IMR-90 (cell line): ENCODE measurements around the gene E2F8. TPM values are rescaled to one million over a fixed set of nuclear protein-coding genes. Genes with fewer than 3 reads are reported as not detected.
A peak's percentile ranks its signal among the peaks of the same experiment; 100 is the strongest.

Source experiments
- ATAC-seq: fragments of 200-7000 bp; cut with Tn5 transposase; 2 replicates; pipeline ENCODE4 v1.9.1; 2020; ENCODE audit warnings: low read depth, mild to moderate bottlenecking, moderate library complexity
- BruUV-seq: library from RNA; stranded (reverse); fragments of 400-500 nt; replicated peaks from 2 replicates; lab custom pipeline; 2021; lab: Mats Ljungman, UMichigan
- CTCF ChIA-PET: fragments of 300-600 bp; formaldehyde crosslinking; extraction: SDS; loops from one replicate; lab custom pipeline; 2021; ENCODE audit warnings: antibody characterized with exemption; lab: Yijun Ruan, JAX
- POLR2A ChIA-PET: fragments of 300-600 bp; sonication (Branson Sonifier 250); formaldehyde crosslinking; loops from one replicate; lab custom pipeline; 2022; ENCODE audit warnings: antibody characterized with exemption; ENCODE audit not compliant: unreplicated experiment; lab: Charles Lee
- DNase-seq: peaks from one replicate; pipeline ENCODE4 v3.0.0; 2013
- H2AFZ ChIP-seq: replicated peaks from 2 replicates; pipeline ENCODE3; 2013; ENCODE audit warnings: low read length, mild to moderate bottlenecking; ENCODE audit not compliant: poor library complexity
- H2AK5ac ChIP-seq: 2 replicates; pipeline ENCODE4 v1.6.1; 2013; ENCODE audit warnings: low read depth, low read length, inconsistent platforms
- H2AK9ac ChIP-seq: replicated peaks from 2 replicates; pipeline ENCODE3; 2013; ENCODE audit warnings: mild to moderate bottlenecking, low read depth, low read length, moderate library complexity; ENCODE audit not compliant: poor library complexity
- H2BK120ac ChIP-seq: 2 replicates; pipeline ENCODE4 v1.6.1; 2013; ENCODE audit warnings: low read depth, low read length, inconsistent platforms
- H2BK15ac ChIP-seq: 3 replicates; pipeline ENCODE4 v1.6.1; 2013; ENCODE audit warnings: low read depth, low read length, inconsistent platforms
- H2BK20ac ChIP-seq: 2 replicates; pipeline ENCODE4 v1.6.1; 2013; ENCODE audit warnings: low read depth, mild to moderate bottlenecking, inconsistent platforms, low read length, moderate library complexity
- H2BK5ac ChIP-seq: 2 replicates; pipeline ENCODE4 v1.6.1; 2013; ENCODE audit warnings: mild to moderate bottlenecking, low read depth, low read length, inconsistent platforms; ENCODE audit not compliant: poor library complexity, severe bottlenecking
- H3K14ac ChIP-seq: replicated peaks from 2 replicates; pipeline ENCODE4 v1.6.1; 2013; ENCODE audit warnings: low read depth, low read length, inconsistent platforms
- H3K18ac ChIP-seq: 2 replicates; pipeline ENCODE4 v1.6.1; 2013; ENCODE audit warnings: low read depth, low read length, control low read depth
- H3K23ac ChIP-seq: 2 replicates; pipeline ENCODE4 v1.6.1; 2013; ENCODE audit warnings: low read depth, low read length, inconsistent platforms
- H3K27ac ChIP-seq: 2 replicates; pipeline ENCODE4 v1.5.1; 2013; ENCODE audit warnings: mild to moderate bottlenecking, control low read depth, low read length; ENCODE audit not compliant: insufficient read depth
- H3K27me3 ChIP-seq: 2 replicates; pipeline ENCODE4 v1.6.1; 2013; ENCODE audit warnings: low read length; ENCODE audit not compliant: control insufficient read depth, insufficient read depth
- H3K36me3 ChIP-seq: 2 replicates; pipeline ENCODE4 v1.6.1; 2013; ENCODE audit warnings: low read length, mixed read lengths; ENCODE audit not compliant: control insufficient read depth, insufficient read depth
- H3K4ac ChIP-seq: 2 replicates; pipeline ENCODE4 v1.6.1; 2013; ENCODE audit warnings: low read depth, low read length, inconsistent platforms
- H3K4me1 ChIP-seq: 2 replicates; pipeline ENCODE4 v1.6.1; 2013; ENCODE audit warnings: low read length, mixed read lengths; ENCODE audit not compliant: control insufficient read depth, insufficient read depth
- H3K4me2 ChIP-seq: 2 replicates; pipeline ENCODE4 v1.6.1; 2013; ENCODE audit warnings: low read depth, mild to moderate bottlenecking, control low read depth, low read length, moderate library complexity
- H3K4me3 ChIP-seq: 2 replicates; pipeline ENCODE4 v1.5.1; 2013; ENCODE audit warnings: low read depth, mild to moderate bottlenecking, control low read depth, low read length, moderate library complexity; ENCODE audit not compliant: insufficient read depth
- H3K56ac ChIP-seq: 2 replicates; pipeline ENCODE4 v1.6.1; 2013; ENCODE audit warnings: low read length, inconsistent platforms; ENCODE audit not compliant: insufficient read depth; ENCODE audit errors: extremely low read depth
- H3K79me1 ChIP-seq, 2 experiments: 2 replicates each; pipeline ENCODE4 v1.6.1; 2013; ENCODE audit warnings: low read length in 2 of 2, inconsistent platforms in 1 of 2, low read depth in 1 of 2
- H3K9ac ChIP-seq: 2 replicates; pipeline ENCODE4 v1.6.1; 2013; ENCODE audit warnings: low read depth, low read length, control low read depth
- H3K9me1 ChIP-seq: 2 replicates; pipeline ENCODE4 v1.6.1; 2013; ENCODE audit warnings: low read length, inconsistent platforms; ENCODE audit not compliant: insufficient read depth
- H3K9me3 ChIP-seq: 2 replicates; pipeline ENCODE4 v1.6.1; 2013; ENCODE audit warnings: low read length; ENCODE audit not compliant: control insufficient read depth, insufficient read depth
- H4K20me1 ChIP-seq: 2 replicates; pipeline ENCODE4 v1.6.1; 2013; ENCODE audit warnings: low read length, inconsistent platforms; ENCODE audit not compliant: insufficient read depth
- H4K5ac ChIP-seq: 2 replicates; pipeline ENCODE4 v1.6.1; 2013; ENCODE audit warnings: mild to moderate bottlenecking, low read depth, low read length, control low read depth
- H4K8ac ChIP-seq, 2 experiments: 2 replicates each; pipeline ENCODE4 v1.6.1; 2013; ENCODE audit warnings: low read depth in 2 of 2, low read length in 2 of 2, control low read depth in 1 of 2, inconsistent platforms in 1 of 2
- H4K91ac ChIP-seq: 2 replicates; pipeline ENCODE4 v1.6.1; 2013; ENCODE audit warnings: low read depth, low read length, inconsistent platforms; ENCODE audit not compliant: insufficient read depth
- FOS ChIP-seq: fragments of 150-350 bp; IDR thresholded peaks from 2 replicates; pipeline ENCODE4 v1.6.1; 2016; ENCODE audit warnings: low read depth, low read length
- MAFK ChIP-seq: IDR thresholded peaks from 2 replicates; pipeline ENCODE4 v1.6.1; 2012; ENCODE audit warnings: low read depth, low read length, improper control_type of control experiment
- NFE2L2 ChIP-seq: fragments of 150-350 bp; IDR thresholded peaks from 2 replicates; pipeline ENCODE4 v1.6.1; 2016; ENCODE audit warnings: low read depth, mild to moderate bottlenecking, low read length
- RAD21 ChIP-seq: IDR thresholded peaks from 2 replicates; pipeline ENCODE4 v1.6.1; 2012; ENCODE audit warnings: low read length, improper control_type of control experiment
- RCOR1 ChIP-seq: IDR thresholded peaks from 2 replicates; pipeline ENCODE4 v1.6.1; 2012; ENCODE audit warnings: mild to moderate bottlenecking, low read length, improper control_type of control experiment; ENCODE audit not compliant: insufficient replicate concordance
- SMC3 ChIP-seq: fragments of 150-350 bp; IDR thresholded peaks from 2 replicates; pipeline ENCODE4 v1.6.1; 2016; ENCODE audit warnings: low read depth, mild to moderate bottlenecking, antibody characterized with exemption, low read length, moderate library complexity
- WGBS, 2 experiments: methylation state at CpG; one replicate each; pipeline versions ENCODE4 v1.1.5 to v1.1.7; 2013; ENCODE audit warnings: missing lambda C conversion rate in 2 of 2; ENCODE audit not compliant: insufficient read length in 1 of 2; ENCODE audit errors: extremely low coverage in 2 of 2; 5-methylcytosine and 5-hydroxymethylcytosine counted together
- dilution Hi-C: fragments of 300-500 bp; cut with HindIII; formaldehyde crosslinking; loops from one replicate; pipeline ENCODE4 v1.14.3; 2018; ENCODE audit warnings: low sequenced_read_pairs; ENCODE audit not compliant: unreplicated experiment
- in situ Hi-C: fragments of 300-500 bp; cut with MboI; formaldehyde crosslinking; loops from 3 replicates; pipeline ENCODE4 v1.14.3; 2019; ENCODE audit warnings: low sequenced_read_pairs, inconsistent platforms, mixed read lengths
- intact Hi-C: fragments of 100-400 bp; cut with micrococcal nuclease; formaldehyde crosslinking; loops from 2 replicates; pipeline ENCODE4 v1.10.0; 2022
- polyA plus RNA-seq, 3 experiments: library from polyadenylated mRNA; depleted of rRNA; stranded (reverse); fragments of >200 nt; gene quantifications; 2 replicates each; pipeline ENCODE4 v1.2.3, GENCODE V29; 2012; ENCODE audit warnings: low replicate concordance in 1 of 3
- total RNA-seq: library from RNA; depleted of rRNA; stranded (reverse); fragments of >200 nt; gene quantifications from 2 replicates; pipeline ENCODE4 v1.2.3, GENCODE V29; 2012
- TF ChIP-seq, protein P1 (sequence below): fragments of 150-350 bp; IDR thresholded peaks from 2 replicates; pipeline ENCODE4 v1.6.1; 2016; ENCODE audit warnings: low read depth, mild to moderate bottlenecking, low read length, moderate library complexity, borderline replicate concordance
- TF ChIP-seq, protein P2 (sequence below): conservative IDR thresholded peaks from 2 replicates; pipeline ENCODE4 v1.5.1; 2012; ENCODE audit warnings: mild to moderate bottlenecking, low read depth, low read length, improper control_type of control experiment

The E2F8 gene
- total and polyA plus RNA-seq, 2 of the 4 experiments (the other 2 are of a cell fraction): 1.1 to 2.3 TPM

DNA sequence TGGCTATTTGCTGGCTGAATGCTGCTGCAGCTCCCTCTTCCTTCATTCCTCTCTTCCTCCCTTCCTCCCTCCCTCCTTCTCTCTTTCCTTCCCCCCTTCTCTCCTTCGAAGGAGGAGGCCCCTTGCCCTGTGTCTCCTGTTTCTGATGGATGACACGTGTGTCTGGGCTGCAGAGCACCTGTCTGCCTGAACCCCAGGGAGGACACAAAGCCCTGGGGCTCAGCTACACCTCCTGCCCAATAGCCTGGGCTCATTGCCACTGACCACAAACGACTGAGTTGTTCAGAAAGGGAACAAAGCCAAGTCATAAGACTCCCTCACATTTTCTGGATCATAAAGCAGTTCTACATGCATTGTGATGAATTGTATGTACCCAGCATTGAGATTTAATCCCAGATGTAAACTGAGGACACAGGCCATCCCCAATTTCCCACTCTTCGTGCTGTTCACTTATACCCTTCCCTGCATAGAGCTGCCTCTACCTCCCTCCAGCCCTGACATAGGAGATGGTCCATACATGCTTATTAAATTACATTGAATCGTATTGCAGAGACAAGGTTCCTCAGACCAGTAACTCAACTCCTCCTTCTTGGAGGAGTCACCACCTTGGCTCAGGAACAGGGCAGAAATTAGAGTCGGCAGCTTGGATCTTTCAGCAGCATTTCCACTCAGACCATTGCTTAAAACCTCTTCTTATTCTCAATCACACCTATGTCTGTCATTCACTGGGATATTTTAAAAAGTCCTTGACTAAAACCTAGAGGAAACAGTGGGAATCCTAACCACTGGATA is 40.1 kb downstream of the E2F8 start:
- Histone ChIP-seq H3K4me2 (no peak overlapping the region), H3K9ac (no peak overlapping the region), H4K8ac (no peak overlapping the region), H3K4me3 (no peak overlapping the region), H3K4me1 (peaks cover 4% of the 10 kb centered on the region; the same call in 1 of the 2 replicates), H3K9me3 (no peaks in the 10 kb centered on the region), H3K18ac (no peak overlapping the region), H2AFZ (no peak overlapping the region), H3K4ac (no peak overlapping the region), H3K9me1 (no peaks in the 10 kb centered on the region), H4K5ac (no peak overlapping the region), H3K56ac (no peak overlapping the region), H3K14ac (no peak overlapping the region), H4K20me1 (no peaks in the 10 kb centered on the region), H3K79me1 (no peaks in the 10 kb centered on the region), H2BK5ac (no peak overlapping the region), H2AK9ac (no peak overlapping the region), H4K91ac (no peak overlapping the region), H2BK15ac (no peak overlapping the region), H3K36me3 (no peaks in the 10 kb centered on the region), H3K27ac (no peak overlapping the region), H2BK20ac (no peak overlapping the region), H3K23ac (no peak overlapping the region), H2BK120ac (no peak overlapping the region), H2AK5ac (no peak overlapping the region), H3K27me3 (peaks cover 2% of the 10 kb centered on the region; the same call in 1 of the 2 replicates)
- intact Hi-C loops: no loop called here
- ChIA-PET CTCF (no interaction called here), POLR2A (no interaction called here)
- no TSS peak for BruUV-seq
- ATAC-seq (peak; percentile 37; the same call in 1 of the 2 replicates), DNase-seq (peak; percentile 70)
- 17% methylated on average over 3 of the region's 6 CpGs; no CpG with 5 or more reads in 1 of the 2 experiments for WGBS, 2 experiments
- in situ Hi-C loops: no loop called here
- TF ChIP-seq, protein P1, sequence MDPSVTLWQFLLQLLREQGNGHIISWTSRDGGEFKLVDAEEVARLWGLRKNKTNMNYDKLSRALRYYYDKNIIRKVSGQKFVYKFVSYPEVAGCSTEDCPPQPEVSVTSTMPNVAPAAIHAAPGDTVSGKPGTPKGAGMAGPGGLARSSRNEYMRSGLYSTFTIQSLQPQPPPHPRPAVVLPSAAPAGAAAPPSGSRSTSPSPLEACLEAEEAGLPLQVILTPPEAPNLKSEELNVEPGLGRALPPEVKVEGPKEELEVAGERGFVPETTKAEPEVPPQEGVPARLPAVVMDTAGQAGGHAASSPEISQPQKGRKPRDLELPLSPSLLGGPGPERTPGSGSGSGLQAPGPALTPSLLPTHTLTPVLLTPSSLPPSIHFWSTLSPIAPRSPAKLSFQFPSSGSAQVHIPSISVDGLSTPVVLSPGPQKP: no peak
- no peak for TF ChIP-seq RCOR1
- TF ChIP-seq, protein P2, sequence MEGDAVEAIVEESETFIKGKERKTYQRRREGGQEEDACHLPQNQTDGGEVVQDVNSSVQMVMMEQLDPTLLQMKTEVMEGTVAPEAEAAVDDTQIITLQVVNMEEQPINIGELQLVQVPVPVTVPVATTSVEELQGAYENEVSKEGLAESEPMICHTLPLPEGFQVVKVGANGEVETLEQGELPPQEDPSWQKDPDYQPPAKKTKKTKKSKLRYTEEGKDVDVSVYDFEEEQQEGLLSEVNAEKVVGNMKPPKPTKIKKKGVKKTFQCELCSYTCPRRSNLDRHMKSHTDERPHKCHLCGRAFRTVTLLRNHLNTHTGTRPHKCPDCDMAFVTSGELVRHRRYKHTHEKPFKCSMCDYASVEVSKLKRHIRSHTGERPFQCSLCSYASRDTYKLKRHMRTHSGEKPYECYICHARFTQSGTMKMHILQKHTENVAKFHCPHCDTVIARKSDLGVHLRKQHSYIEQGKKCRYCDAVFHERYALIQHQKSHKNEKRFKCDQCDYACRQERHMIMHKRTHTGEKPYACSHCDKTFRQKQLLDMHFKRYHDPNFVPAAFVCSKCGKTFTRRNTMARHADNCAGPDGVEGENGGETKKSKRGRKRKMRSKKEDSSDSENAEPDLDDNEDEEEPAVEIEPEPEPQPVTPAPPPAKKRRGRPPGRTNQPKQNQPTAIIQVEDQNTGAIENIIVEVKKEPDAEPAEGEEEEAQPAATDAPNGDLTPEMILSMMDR: no peak
- TF ChIP-seq RAD21: no peak
- no peak for TF ChIP-seq MAFK
- no peak for TF ChIP-seq FOS
- TF ChIP-seq SMC3: no peak
- no peak for TF ChIP-seq NFE2L2
- dilution Hi-C loops: no loop called here
